Skeletal muscle satellite cell (primary cell): ENCODE data around the gene PPP2R5B.

Source experiments
- H3K27me3 ChIP-seq: 2 replicates; pipeline ENCODE4 v1.7.0; 2013; ENCODE audit warnings: low read length; ENCODE audit not compliant: control insufficient read depth, insufficient read depth
- H3K36me3 ChIP-seq: 2 replicates; pipeline ENCODE4 v1.7.0; 2013; ENCODE audit warnings: mild to moderate bottlenecking, control low read depth, low read length; ENCODE audit not compliant: insufficient read depth
- H3K4me1 ChIP-seq: 2 replicates; pipeline ENCODE4 v1.7.0; 2013; ENCODE audit warnings: low read length; ENCODE audit not compliant: control insufficient read depth, insufficient read depth
- H3K4me2 ChIP-seq: 2 replicates; pipeline ENCODE4 v1.7.0; 2013; ENCODE audit warnings: mild to moderate bottlenecking, low read length
- H3K4me3 ChIP-seq: 2 replicates; pipeline ENCODE4 v1.7.0; 2013; ENCODE audit warnings: low read length
- H3K9ac ChIP-seq: 2 replicates; pipeline ENCODE4 v1.7.0; 2013; ENCODE audit warnings: mild to moderate bottlenecking, low read depth, low read length, moderate library complexity
- H3K9me3 ChIP-seq: replicated peaks from 2 replicates; pipeline ENCODE4 v1.7.0; 2013; ENCODE audit warnings: mild to moderate bottlenecking, control low read depth, low read length

The PPP2R5B gene

GRCh38 chr11:64911689-64912088, 12.8 kb upstream of the PPP2R5B start:
- peaks cover 54% of the 10 kb centered on the region for H3K36me3 ChIP-seq
- H3K9ac ChIP-seq = no peak overlapping the region
- no peak overlapping the region for H3K4me3 ChIP-seq
- no peaks in the 10 kb centered on the region for H3K27me3 ChIP-seq
- H3K4me1 ChIP-seq = peaks cover 10% of the 10 kb centered on the region
- H3K9me3 ChIP-seq = no peaks in the 10 kb centered on the region
- no peak overlapping the region for H3K4me2 ChIP-seq

GRCh38 chr11:64913171-64913727, 11.2 kb upstream of the PPP2R5B start:
- peaks cover 44% of the 10 kb centered on the region for H3K36me3 ChIP-seq

GRCh38 chr11:64914123-64914522, 10.4 kb upstream of the PPP2R5B start:
- Histone ChIP-seq H3K9me3 (no peaks in the 10 kb centered on the region), H3K36me3 (peaks cover 43% of the 10 kb centered on the region), H3K27me3 (no peaks in the 10 kb centered on the region), H3K4me3 (no peak overlapping the region), H3K9ac (no peak overlapping the region), H3K4me1 (peaks cover 19% of the 10 kb centered on the region), H3K4me2 (no peak overlapping the region)

More at GRCh38 chr11:64913171-64913727, 11.2 kb upstream of the PPP2R5B start:
- H3K4me3 ChIP-seq = no peak overlapping the region
- H3K27me3 ChIP-seq = no peaks in the 10 kb centered on the region
- peaks cover 18% of the 10 kb centered on the region for H3K4me1 ChIP-seq
- no peak overlapping the region for H3K4me2 ChIP-seq
- H3K9ac ChIP-seq = no peak overlapping the region
- no peaks in the 10 kb centered on the region for H3K9me3 ChIP-seq

GRCh38 chr11:64915376-64915887, 9.1 kb upstream of the PPP2R5B start:
- peak overlapping the region; percentile 95 for H3K9ac ChIP-seq
- peak overlapping the region; percentile 94 for H3K4me2 ChIP-seq
- no peaks in the 10 kb centered on the region for H3K9me3 ChIP-seq
- no peaks in the 10 kb centered on the region for H3K27me3 ChIP-seq
- peaks cover 30% of the 10 kb centered on the region for H3K36me3 ChIP-seq
- H3K4me3 ChIP-seq = peak overlapping the region; percentile 86
- peaks cover 19% of the 10 kb centered on the region for H3K4me1 ChIP-seq

GRCh38 chr11:64916040-64916774, 8.3 kb upstream of the PPP2R5B start:
- peak overlapping the region; percentile 86 for H3K4me3 ChIP-seq
- no peaks in the 10 kb centered on the region for H3K9me3 ChIP-seq
- H3K4me1 ChIP-seq = peaks cover 19% of the 10 kb centered on the region
- H3K9ac ChIP-seq = peak overlapping the region; percentile 95
- H3K36me3 ChIP-seq = peaks cover 22% of the 10 kb centered on the region
- H3K27me3 ChIP-seq = no peaks in the 10 kb centered on the region
- H3K4me2 ChIP-seq = peak overlapping the region; percentile 94

GRCh38 chr11:64916775-64917662, 7.5 kb upstream of the PPP2R5B start, which contains the start of gene ATG2A:
TSS of gene ATG2A (minus strand) at chr11:64917209. CDS start at chr11:64917135, 74 bp downstream.
- H3K9me3 ChIP-seq = no peaks in the 10 kb centered on the region
- H3K27me3 ChIP-seq = no peaks in the 10 kb centered on the region
- H3K4me2 ChIP-seq = peak within 1 kb of the TSS; percentile 94
- peaks cover 14% of the 10 kb centered on the region for H3K36me3 ChIP-seq
- H3K4me3 ChIP-seq = peak within 1 kb of the TSS; percentile 86
- H3K9ac ChIP-seq = peak within 1 kb of the TSS; percentile 95
- H3K4me1 ChIP-seq = peaks cover 19% of the 10 kb centered on the region

GRCh38 chr11:64917663-64917995, 6.9 kb upstream of the PPP2R5B start:
- Histone ChIP-seq H3K4me1 (peaks cover 19% of the 10 kb centered on the region), H3K27me3 (no peaks in the 10 kb centered on the region), H3K9ac (peak overlapping the region; percentile 72), H3K4me2 (peak overlapping the region; percentile 85), H3K9me3 (no peaks in the 10 kb centered on the region), H3K4me3 (peak overlapping the region; percentile 67), H3K36me3 (peaks cover 11% of the 10 kb centered on the region)

- H3K9ac ChIP-seq = peak overlapping the region; percentile 72
Measured at GRCh38 chr11:64918017-64918416, 6.5 kb upstream of the PPP2R5B start.

GRCh38 chr11:64919627-64920026, 4.9 kb upstream of the PPP2R5B start:
- no peaks in the 10 kb centered on the region for H3K9me3 ChIP-seq
- H3K9ac ChIP-seq = no peak overlapping the region
- H3K36me3 ChIP-seq = no peaks in the 10 kb centered on the region
- H3K4me2 ChIP-seq = no peak overlapping the region
- no peaks in the 10 kb centered on the region for H3K27me3 ChIP-seq
- H3K4me1 ChIP-seq = peaks cover 27% of the 10 kb centered on the region
- no peak overlapping the region for H3K4me3 ChIP-seq

More at GRCh38 chr11:64918017-64918416, 6.5 kb upstream of the PPP2R5B start:
- no peaks in the 10 kb centered on the region for H3K9me3 ChIP-seq
- H3K4me1 ChIP-seq = peaks cover 19% of the 10 kb centered on the region
- H3K4me3 ChIP-seq = peak overlapping the region; percentile 67
- H3K27me3 ChIP-seq = no peaks in the 10 kb centered on the region
- peaks cover 8% of the 10 kb centered on the region for H3K36me3 ChIP-seq
- peak overlapping the region; percentile 85 for H3K4me2 ChIP-seq

- no peaks in the 10 kb centered on the region for H3K36me3 ChIP-seq
- no peaks in the 10 kb centered on the region for H3K27me3 ChIP-seq
- peaks cover 27% of the 10 kb centered on the region for H3K4me1 ChIP-seq
- no peak overlapping the region for H3K4me3 ChIP-seq
- H3K9ac ChIP-seq = no peak overlapping the region
- no peaks in the 10 kb centered on the region for H3K9me3 ChIP-seq
- H3K4me2 ChIP-seq = no peak overlapping the region
Measured at GRCh38 chr11:64920124-64920523, 4.4 kb upstream of the PPP2R5B start.

- Histone ChIP-seq H3K4me1 (peaks cover 25% of the 10 kb centered on the region), H3K4me2 (no peak overlapping the region), H3K9me3 (no peaks in the 10 kb centered on the region)
Measured at GRCh38 chr11:64921384-64921783, 3.1 kb upstream of the PPP2R5B start.

More at GRCh38 chr11:64921384-64921783, 3.1 kb upstream of the PPP2R5B start:
- Histone ChIP-seq H3K36me3 (peaks cover 2% of the 10 kb centered on the region), H3K4me3 (no peak overlapping the region), H3K9ac (no peak overlapping the region), H3K27me3 (no peaks in the 10 kb centered on the region)
